NT2/D1 (cell line): ENCODE data around the gene PXMP2.

ENCODE experiments used
- SUZ12 ChIP-seq: IDR thresholded peaks from 2 replicates; pipeline ENCODE4 v1.6.1; 2011; ENCODE audit not compliant: insufficient read length, insufficient read depth; ENCODE audit errors: extremely low read depth
- YY1 ChIP-seq: IDR thresholded peaks from 2 replicates; pipeline ENCODE4 v1.6.1; 2011; ENCODE audit not compliant: insufficient read length, insufficient read depth
- ZNF274 ChIP-seq: IDR thresholded peaks from 2 replicates; pipeline ENCODE4 v1.6.1; 2011; ENCODE audit warnings: mild to moderate bottlenecking, low read depth, low read length

GRCh38 chr12:132747395-132747794, 60.0 kb downstream of the PXMP2 start:
- TF ChIP-seq SUZ12 (no peak), YY1 (no peak), ZNF274 (no peak)
